ENCODE results near the gene PIWIL4. TPM values are rescaled to one million over a fixed set of nuclear protein-coding genes. Genes with fewer than 3 reads are reported as not detected.

Gene PIWIL4
- total and polyA plus RNA-seq, 2 of the 8 experiments (the other 6 are each of a cell fraction or from before 2014, with no cell fraction given): 0.51 to 0.52 TPM

- TF ChIP-seq CHD7 (IDR thresholded peaks at IDR 0.05; ENCODE audit: insufficient replicate concordance, low read length): peak; percentile 39
- TF ChIP-seq RNF2 (IDR thresholded peaks at IDR 0.05; ENCODE audit: borderline replicate concordance, low read depth, low read length, missing control alignments, poor library complexity, severe bottlenecking): no peak
- no peak for TF ChIP-seq MAX (IDR thresholded peaks at IDR 0.05)
- peak; percentile 82 for TF ChIP-seq SP1 (IDR thresholded peaks at IDR 0.05; ENCODE audit: low read depth, low read length)
- peak; percentile 73; the same call in 1 of the 2 replicates for TF ChIP-seq TEAD4 (IDR thresholded peaks at IDR 0.05; ENCODE audit: low read depth, low read length)
- no peak for TF ChIP-seq TAF7 (optimal IDR thresholded peaks at IDR 0.05; ENCODE audit: borderline replicate concordance, low read depth, low read length)
- peak; percentile 23 for TF ChIP-seq ASH2L (IDR thresholded peaks at IDR 0.05; ENCODE audit: low read length)
- TF ChIP-seq SIN3A (conservative IDR thresholded peaks at IDR 0.05 in 1 of 2, IDR thresholded peaks at IDR 0.05 in 1 of 2; ENCODE audit: low read depth in 1 of 2, low read length in 2 of 2): no peak
- TF ChIP-seq HDAC6 (IDR thresholded peaks at IDR 0.05; ENCODE audit: low read depth, low read length): no peak
Observed at GRCh38 chr11:94662065-94662779, 95.1 kb downstream of the PIWIL4 start (continued).
